GM18870 (cell line): ENCODE results near the gene GGT7.
A peak's percentile ranks its signal among the peaks of the same experiment; 100 is the strongest.
"Not testable (repeated sequence)": the region's sequence is repeated elsewhere in the genome, so short reads cannot be mapped to it uniquely, and the experiment has no call there.

Source experiments
- ATAC-seq: cut with Tn5 transposase; IDR thresholded peaks from one replicate; pipeline ENCODE4 v1.9.1; 2021; ENCODE audit warnings: moderate library complexity; ENCODE audit not compliant: unreplicated experiment

Gene GGT7

DNA sequence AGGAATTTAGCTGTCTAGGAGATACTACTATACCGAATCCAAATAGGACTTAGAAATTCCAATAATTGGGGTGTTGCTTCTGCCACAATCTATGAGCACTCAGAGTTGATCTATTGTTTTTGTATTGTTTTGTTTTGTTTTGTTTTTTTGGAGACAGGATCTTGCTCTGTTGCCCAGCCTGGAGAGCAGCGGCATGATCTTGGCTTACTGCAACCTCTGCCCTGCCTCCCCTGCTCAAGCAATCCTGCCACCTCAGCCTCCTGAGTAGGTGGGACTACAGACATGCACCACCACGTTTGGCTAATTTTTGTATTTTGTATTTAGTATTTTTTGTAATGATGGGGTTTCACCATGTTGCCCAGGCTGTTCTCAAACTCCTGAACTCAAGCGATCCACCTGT is 11.2 kb upstream of the GGT7 start:
- no peak for ATAC-seq

DNA sequence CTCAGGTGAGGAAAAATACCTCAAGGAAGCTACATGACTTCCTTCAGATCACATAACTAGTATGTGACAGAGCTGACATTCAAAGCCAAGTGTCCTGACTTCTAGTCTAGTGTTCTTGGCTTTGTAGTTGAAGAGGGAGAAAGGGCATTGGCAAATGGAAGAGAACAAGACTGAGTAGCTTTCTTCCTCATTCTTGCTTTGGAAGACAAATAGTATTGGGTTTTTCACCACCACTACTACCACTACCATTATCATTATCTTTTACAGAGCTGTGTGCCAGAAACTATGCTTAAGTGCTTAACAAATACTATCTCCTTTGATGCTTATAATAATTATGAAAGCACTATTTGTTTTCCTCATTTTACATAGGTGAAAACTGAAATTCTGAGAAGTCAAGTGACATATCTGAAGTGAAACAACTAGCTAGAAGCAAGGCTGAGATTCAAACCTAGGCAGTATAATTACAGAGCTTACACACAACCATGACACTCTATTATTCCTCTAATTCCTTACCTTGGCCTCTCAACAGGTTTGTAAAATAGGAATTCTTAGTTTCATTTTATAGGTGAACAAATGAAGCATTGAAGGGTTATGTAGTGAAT is 10.5 kb upstream of the GGT7 start:
- no peak for ATAC-seq

DNA sequence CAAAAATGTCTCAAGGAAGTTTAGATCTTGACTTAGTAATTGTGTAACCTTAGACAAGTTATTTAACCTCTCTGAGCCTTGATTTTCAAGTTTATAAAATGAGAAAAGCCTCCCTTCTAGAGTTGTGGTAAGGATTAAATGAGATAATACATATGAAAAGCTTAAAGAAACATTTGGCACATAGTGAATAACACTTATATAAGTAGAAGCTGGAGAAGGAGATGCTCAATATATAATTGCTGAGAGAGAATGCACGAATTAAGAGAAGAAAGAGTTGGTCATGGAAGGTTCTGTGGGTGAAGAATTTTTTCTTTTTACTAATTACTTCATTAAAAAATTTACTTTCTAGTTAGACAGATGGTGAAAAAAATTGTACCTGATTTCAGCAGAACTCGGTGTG is 9.0 kb upstream of the GGT7 start:
- ATAC-seq = no peak

DNA sequence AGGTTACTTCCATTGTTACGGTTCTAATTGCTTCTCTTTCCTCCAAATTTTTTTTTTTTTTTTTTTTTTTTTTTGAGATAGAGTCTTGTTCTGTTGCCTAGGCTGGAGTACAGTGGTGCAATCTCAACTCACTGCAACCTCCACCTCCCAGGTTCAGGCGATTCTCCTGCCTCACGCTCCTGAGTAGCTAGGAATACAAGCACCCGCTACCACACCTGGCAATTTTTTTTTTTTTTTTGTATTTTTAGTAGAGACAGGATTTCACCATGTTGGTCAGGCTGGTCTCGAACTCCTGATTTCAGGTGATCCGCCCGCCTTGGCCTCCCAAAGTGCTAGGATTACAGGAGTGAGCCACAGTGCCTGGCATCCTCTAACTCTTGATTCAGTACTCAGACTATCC is 8.3 kb upstream of the GGT7 start:
- not testable (repeated sequence) for ATAC-seq

DNA sequence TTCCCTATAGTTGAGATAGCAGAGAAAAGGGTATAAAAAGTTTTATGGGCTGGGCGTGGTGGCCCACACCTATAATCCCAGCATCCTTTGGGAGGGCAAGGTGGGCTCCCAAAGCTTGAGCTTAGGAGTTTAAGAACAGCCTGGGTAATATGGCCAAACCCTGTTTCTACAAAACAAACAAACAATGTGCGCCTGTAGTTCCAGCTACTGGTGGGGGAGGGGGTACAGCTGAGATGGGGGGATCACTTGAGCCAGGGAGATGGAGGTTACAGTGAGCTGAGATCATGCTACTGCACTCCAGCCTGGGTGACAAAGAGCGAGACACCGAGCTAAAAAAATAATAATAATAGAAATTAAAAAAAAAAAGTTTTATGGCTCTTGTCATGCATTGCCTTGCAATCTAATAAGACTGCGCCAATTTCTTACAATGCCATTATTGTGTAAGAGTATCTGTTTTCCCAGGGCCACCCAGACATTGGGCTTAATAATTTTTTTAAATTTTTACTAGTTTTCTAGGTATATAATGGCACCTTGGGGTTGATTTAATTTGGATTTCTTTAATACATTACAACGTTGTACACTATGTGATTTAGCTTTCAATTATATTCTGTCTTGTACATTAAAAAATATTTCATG is 7.7 kb upstream of the GGT7 start:
- no peak for ATAC-seq

DNA sequence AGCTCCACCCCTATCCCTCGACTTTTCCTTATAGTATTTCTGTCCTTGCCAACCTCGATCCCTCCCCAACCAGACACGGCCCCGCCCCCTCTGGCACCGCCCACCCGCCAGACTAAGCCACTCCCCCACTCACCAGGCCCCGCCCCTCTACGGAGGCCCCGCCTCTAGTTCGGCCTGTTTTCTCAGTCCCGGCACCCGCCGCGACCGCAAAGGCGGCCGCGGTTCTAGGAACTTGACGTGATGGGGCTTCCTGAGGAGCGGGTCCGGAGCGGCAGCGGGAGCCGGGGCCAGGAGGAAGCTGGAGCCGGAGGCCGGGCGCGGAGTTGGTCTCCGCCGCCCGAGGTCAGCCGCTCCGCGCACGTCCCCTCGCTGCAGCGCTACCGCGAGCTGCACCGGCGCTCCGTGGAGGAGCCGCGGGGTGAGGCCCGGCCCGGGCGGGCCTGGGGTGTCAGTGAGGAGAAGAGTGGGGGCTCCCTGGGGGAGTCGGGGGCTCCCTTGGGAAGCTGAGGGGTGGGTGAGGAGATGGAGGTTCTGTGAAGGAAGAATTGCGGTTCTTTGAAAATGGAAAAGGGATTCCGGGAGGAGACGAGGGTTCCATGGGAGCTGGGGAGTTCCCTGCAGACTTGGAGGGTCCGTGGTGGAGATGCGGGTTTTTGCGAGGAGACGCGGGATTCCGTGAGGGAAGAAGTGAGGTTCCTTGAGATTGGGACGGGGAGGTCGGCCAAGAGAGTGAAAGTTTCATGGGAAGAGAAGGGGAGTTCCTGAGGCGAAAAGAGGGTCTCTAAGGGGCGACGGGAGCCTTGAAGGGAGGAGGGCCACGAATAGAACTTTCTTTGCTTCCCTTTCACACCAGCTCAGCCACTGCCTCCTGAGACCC is 4.0 kb upstream of the GGT7 start, which contains the start of gene ACSS2:
Gene ACSS2 (plus strand): TSS at position 207 of the 877 bp plus-strand sequence. CDS start 34 bp downstream, at position 241.
- ATAC-seq = peak; percentile 54

DNA sequence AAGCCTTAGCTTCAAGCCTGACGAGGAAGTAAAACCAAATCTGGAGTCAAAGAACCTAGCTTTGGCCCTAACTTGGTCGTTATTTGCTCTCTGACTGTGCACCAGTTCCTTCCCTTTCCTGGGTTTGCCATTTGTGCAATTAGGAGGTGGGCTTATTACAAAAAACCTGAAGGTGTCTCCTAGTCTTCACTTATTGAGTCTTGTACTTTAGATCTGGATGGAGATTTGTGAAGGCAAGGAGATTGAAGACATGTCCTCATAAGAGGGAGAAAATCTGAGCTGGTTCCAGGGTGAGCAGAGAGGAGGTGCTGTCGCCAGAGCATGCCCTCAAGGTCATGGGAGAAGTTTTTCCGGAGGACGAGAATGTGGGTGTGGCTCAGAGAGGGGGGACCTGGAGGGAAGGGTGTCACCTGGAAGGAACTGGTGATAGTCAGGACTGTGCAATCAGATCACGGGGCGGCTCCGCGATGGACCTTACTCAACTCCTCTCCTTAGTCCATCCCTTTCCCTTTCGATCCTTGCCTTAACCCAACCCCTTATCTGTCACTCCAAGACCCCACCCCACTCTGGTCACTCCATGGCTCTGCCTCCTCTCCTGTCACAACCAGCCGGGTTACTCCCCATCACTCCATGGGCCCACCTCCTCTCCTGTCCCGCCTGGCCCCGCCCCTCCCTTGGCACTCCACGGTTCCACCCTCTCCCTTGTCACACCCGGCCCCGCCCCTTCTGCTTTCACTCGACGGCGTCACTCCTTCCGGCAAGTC is 3.2 kb upstream of the GGT7 start:
- peak; percentile 43 for ATAC-seq

DNA sequence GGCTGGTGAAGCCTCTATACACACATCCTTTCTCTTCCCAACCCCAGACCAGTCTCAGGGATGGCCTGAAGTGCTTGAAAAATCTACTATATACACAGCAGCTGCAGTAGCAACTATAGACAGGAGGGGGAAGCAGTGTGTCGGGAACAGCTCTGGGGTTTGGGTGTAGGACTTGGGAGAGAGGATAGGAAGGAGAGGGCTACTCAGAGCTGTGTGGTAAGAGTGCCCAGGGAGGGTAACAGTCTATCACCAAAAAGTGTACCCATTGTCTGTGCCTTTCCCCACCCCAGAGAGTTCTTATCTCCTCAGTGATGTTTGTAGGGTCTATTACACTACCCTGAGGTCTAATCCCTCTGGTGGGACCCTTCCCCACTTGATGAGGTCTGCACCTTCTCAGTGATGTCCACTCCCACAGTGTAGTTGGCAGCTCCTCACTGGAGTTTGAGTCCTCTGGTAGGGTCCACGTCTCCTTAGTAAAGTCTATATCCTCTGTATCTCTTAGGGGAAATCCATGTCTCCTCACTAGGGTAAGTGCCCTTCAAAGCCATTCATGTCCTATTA is 1.5 kb upstream of the GGT7 start:
- no peak for ATAC-seq

DNA sequence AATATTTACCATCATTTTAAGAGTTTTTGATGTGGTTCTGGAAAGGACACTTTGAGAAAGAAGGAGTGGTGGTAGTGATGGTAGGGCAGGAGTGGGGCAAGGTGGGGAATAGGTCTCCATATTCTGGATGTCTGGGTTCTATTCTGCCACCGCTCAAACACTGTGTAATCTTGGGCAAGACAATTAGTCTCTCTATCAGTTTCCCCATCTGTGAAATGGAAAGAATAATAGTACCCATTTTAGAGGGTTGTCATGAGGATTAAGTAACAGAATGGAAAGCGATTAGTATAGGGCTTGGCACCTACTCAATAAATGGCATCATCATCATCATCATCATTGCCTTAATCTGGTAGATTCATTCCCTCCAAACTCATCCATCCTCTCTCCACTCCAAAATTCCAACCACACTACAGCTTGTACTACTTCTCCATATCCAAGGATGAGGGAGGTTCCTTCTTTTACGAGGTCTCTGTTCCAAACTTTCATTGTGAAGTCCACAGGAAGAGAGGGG is 982 bp upstream of the GGT7 start:
- ATAC-seq = no peak

DNA sequence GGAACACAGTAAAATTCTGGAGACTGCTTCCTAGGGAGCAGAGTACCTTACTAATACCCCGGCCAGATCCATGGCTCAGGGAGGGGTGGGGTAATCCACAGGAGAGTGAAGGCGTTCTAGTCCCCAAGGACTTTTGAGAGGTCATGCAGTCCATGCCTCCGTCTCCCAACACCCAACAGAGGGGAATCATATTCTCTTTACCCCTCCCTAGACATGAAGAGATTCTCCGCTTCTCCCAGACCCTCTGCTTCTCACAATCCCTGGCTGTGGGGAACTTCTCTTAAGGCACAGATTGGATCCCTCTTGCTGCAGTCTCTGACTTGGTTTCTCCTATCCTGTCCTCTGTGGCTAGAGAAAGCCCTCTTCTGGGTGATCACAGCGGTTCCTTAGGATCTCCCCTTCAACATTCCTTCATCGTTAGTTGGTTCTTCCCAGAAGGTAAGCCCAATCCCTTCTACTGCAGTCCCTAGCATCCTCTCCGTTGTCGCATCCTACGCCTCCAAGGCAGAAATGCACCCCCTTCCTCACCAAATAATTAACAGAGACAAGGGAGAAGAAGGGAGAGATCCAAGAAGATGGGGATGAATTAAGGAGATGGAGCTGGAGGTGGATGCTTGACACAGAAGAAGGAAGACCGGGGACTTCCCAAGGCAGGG is 562 bp downstream of the GGT7 start:
- ATAC-seq = no peak

DNA sequence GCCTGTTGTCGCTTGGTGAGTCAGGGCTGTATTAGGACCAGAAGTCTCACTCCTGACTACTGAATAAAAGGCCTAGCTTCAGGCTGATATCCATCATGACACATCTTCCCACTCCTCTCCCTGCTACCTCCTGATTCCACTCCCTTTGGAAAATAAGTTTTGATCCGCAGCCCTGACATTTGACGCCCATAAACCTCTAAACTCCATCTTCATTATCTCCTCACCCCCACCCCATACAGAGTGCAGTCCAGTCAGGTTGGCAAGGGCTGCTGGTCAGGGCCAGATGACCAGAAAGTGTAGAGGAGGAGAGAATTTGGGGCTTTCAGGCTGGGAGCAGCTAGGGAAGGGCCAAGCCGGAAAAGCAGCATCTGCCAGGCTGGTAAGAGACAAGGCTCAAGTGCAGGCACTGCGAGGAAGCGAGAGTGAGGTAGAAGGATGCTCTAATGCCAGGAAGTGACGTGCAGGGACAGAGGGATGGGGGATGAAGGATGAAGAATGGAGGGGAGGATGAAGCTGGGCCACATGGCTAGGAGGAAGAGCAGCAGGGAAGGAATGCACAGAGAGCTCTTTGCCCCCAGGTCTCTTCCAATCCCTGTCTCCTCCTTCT is 1.2 kb downstream of the GGT7 start:
- no peak for ATAC-seq

DNA sequence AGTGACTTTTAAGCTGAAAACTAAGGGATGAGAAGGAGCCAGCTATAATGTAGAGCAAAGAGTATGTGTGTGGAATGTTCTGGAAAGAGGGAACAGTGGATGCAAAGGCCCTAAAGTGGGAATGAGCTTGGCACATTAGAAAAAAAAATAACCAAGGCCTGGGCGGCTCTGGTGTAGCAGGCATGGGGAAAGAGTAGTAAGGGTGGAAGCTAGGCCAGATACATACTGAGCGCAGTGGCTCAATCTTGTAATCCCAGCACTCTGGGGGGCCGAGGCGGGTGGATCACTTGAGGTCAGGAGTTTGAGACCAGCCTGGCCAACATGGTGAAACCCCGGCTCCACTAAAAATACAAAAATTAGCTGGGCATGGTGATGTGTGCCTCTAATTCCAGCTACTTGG is 8.4 kb downstream of the GGT7 start:
- ATAC-seq = no peak

DNA sequence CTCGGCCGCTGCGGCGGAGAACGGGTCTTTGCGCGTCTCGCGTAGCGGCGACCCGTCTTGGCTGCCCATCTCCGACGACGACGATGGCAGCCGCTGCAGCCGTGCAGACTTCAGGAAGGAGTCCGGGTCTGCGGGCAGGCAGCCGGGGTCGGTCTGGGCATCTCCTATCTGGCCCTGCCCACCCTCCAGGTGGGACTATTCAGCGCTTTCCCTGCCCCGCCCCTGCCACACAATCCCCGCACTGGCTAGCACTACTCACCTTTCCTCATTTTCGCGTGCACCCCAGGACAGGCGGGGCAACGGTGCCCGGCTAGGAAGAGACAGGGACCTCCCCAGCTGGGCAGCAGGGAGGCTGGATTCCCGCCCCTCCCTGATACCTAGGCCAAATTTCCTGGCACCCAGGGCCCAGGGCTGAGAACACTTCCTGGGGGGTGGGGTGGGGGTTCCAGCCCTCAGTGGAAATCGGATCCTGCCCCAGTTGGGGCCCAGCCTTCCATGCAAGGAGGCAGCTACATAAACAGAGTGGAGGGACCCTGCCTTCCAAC is 9.2 kb downstream of the GGT7 start:
- ATAC-seq = no peak

DNA sequence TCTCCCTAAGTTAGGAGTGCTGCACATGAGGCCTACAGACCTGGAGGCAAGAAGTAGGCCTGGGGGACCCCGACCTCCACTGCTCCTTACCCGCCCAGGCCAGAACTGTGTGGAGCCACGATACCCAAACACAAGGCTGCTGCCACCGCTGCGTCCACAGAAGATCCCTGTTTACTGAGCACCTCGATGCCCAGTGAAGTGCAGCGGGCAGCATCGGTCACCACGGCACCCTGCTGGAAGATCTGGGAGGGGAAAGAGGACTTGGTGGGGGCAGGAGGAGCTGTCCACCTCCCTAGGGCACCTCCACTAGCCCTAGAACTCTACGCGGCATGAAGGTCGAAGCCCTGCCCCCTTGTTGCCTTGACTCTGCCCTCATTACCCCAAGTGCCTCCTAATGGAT is 9.9 kb downstream of the GGT7 start:
- ATAC-seq = no peak

DNA sequence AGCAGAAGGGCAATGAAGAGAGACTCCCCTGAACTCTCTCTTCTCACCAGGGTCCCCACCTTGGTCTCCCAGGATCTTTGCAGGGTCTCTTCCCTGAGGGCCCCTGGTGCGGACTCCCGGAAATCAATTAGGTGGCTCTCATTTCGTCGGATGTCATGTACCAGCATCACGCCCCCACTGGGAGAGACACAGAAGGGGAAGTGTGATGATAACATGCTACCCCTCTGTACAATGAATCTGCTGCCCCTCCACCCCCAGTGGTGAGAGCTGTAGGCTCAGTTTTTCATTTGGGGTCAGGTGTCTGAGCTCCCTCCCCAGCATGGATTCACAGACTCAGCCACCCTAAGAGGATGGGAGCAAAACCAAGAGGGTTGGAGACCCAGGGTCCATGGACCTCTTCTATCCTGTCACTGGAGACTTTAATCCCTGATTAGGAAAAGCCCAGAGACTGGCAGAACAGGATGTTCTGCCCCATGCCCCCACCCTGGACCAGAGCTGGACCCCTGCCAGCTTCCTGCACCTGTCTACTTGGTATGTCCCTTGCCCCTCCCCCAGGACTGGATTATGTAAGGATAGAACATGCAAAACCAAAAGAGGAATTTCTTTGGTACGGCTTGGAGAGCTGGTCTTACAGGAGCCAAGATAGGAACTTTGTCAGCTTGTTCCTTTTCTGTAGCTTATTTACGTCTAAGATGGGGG is 11.1 kb downstream of the GGT7 start:
- ATAC-seq = no peak

DNA sequence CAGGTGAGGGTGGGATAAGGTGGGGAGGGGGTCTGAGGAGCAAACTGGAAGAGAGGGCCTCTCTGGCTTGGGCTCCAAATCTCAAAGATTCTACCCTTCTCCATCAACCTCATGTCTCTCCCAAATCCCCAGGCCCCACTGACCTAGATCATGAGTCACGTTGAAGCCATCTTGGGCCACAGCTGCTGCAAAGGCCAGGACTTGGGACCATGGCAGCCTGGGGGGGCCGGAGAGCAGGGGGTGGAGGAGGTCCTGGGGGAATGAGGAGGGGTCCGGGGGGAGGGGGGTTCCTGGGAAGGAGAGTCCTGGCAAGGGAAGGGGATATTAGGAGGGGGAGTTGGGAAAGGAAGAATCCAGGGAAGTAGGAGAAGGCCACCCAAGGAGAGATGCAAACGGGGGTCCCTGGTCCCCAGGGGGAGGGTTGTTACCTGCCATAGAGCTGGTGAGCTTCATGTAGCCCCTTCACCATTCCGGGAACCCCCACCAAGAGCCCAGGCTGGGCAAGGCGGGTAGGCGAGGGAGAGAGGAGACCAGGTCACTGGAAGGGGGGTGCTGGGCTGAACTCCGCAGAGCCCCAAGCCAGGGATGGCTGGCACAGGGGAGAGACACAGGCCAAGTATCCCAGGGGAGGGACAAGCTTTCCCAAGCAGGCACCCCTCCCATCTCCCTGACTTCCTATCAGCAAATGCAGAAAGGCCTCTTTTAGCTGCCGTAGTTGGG is 12.7 kb downstream of the GGT7 start:
- ATAC-seq = no peak

DNA sequence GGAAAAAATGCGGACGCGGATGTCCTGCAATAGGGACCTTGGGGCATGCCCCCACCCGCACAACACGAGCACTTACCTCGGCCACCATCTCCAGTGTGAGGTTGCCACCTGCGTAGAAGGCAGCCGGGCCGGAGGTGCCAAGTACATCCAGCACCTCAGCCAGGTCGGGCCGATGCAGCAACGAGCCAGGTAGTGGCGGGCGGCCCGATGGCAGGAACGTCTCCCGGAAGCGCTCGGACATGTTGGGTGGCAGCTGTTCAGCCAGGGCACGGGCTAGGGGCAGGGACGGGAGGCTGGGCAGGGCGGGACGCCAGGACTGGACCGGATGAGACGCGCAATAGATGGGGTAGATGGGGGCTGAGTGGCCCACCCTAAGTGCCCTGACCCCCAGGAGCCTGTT is 13.3 kb downstream of the GGT7 start:
- no peak for ATAC-seq

DNA sequence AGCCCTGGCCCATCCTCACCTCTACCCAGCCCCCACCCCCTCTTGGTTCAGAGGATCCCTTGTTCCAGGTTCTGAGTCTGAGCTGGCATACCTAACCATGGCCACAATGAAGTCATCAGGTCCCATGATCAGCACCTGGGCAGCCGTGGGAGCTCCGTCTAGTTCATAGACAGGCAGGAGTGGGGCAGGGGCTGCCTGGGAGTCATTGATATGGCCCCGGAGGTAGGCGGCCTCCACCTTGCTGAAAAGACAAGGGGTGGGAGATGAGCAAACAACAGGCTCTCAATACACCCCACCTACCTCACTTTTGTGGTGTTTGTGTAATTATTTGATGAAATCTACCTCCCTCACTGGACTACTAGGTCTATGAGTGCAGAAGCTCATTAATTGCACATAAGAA is 20.4 kb downstream of the GGT7 start:
- no peak for ATAC-seq
